WI38 (cell line): ENCODE measurements around the gene PSRC1.
"Not testable (repeated sequence)": the region's sequence is repeated elsewhere in the genome, so short reads cannot be mapped to it uniquely, and the experiment has no call there.

ENCODE experiments used
- H3K4me3 ChIP-seq: 2 replicates; pipeline ENCODE4 v1.5.1; 2011; ENCODE audit warnings: low read depth, mild to moderate bottlenecking, control low read depth, low read length
- CTCF ChIP-seq: IDR thresholded peaks from 2 replicates; pipeline ENCODE4 v1.5.1; 2012; ENCODE audit warnings: low read depth, mild to moderate bottlenecking, control low read depth, low read length

The PSRC1 gene

GRCh38 chr1:109314795-109315194 is 31.9 kb upstream of the PSRC1 start:
- TF ChIP-seq CTCF: no peak
- no peak overlapping the region for H3K4me3 ChIP-seq

GRCh38 chr1:109312978-109313775 is 30.2 kb upstream of the PSRC1 start:
- no peak overlapping the region for H3K4me3 ChIP-seq
- TF ChIP-seq CTCF: no peak

- no peak for TF ChIP-seq CTCF
- H3K4me3 ChIP-seq: no peak overlapping the region
Observed at GRCh38 chr1:109312246-109312645, 29.3 kb upstream of the PSRC1 start.

- no peak for TF ChIP-seq CTCF
- H3K4me3 ChIP-seq: no peak overlapping the region
Observed at GRCh38 chr1:109309347-109309746, 26.4 kb upstream of the PSRC1 start.

- no peak for TF ChIP-seq CTCF
- no peak overlapping the region for H3K4me3 ChIP-seq
Observed at GRCh38 chr1:109307274-109308021, 24.5 kb upstream of the PSRC1 start.

- no peak within 1 kb of the TSS for H3K4me3 ChIP-seq
- TF ChIP-seq CTCF: no peak
Observed at GRCh38 chr1:109306832-109307273, 23.9 kb upstream of the PSRC1 start, which contains the start of gene MYBPHL. MYBPHL (minus strand) TSS chr1:109307011; CDS start chr1:109306991, 20 bp downstream.

- H3K4me3 ChIP-seq: not testable (repeated sequence)
Observed at GRCh38 chr1:109305991-109306390, 23.0 kb upstream of the PSRC1 start.
